H1 (cell line): ENCODE results near the gene PRDM1. TPM values are rescaled to one million over a fixed set of nuclear protein-coding genes. Genes with fewer than 3 reads are reported as not detected.

ENCODE experiments used
- CTCF ChIA-PET: fragments of 300-600 bp; sonication (Branson Sonifier 250); formaldehyde crosslinking; loops from one replicate; lab custom pipeline; 2021; ENCODE audit not compliant: partially characterized antibody; lab: Charles Lee
- POLR2A ChIA-PET: fragments of 300-600 bp; sonication (Branson Sonifier 250); formaldehyde crosslinking; loops from one replicate; lab custom pipeline; 2021; ENCODE audit warnings: inconsistent platforms; ENCODE audit not compliant: partially characterized antibody; lab: Charles Lee
- DNase-seq, 2 experiments: peaks; one replicate each; pipeline versions ENCODE4 v3.0.0 to v3.0.0-alpha.2; 2010 to 2022; ENCODE audit warnings: low spot score in 2 of 2, low read depth in 1 of 2, mixed read lengths in 1 of 2
- FAIRE-seq: peaks from 2 replicates; lab custom pipeline; 2011; peaks lifted over from hg19 to GRCh38; lab: Jason Lieb, UNC
- H2AFZ ChIP-seq: 2 replicates; pipeline ENCODE4 v1.8.1; 2012; ENCODE audit warnings: low read length, inconsistent platforms
- H2AK5ac ChIP-seq: 2 replicates; pipeline ENCODE4 v1.6.1; 2013; ENCODE audit warnings: low read depth, low read length
- H2BK120ac ChIP-seq: replicated peaks from 2 replicates; pipeline ENCODE3; 2013; ENCODE audit warnings: low read depth, low read length, inconsistent platforms
- H2BK12ac ChIP-seq: 2 replicates; pipeline ENCODE4 v1.6.1; 2013; ENCODE audit warnings: low read depth, low read length
- H2BK15ac ChIP-seq: 2 replicates; pipeline ENCODE4 v1.6.1; 2013; ENCODE audit warnings: low read length
- H2BK20ac ChIP-seq: 2 replicates; pipeline ENCODE4 v1.6.1; 2013; ENCODE audit warnings: low read length
- H2BK5ac ChIP-seq: 2 replicates; pipeline ENCODE4 v1.6.1; 2013; ENCODE audit warnings: low read depth, low read length
- H3K14ac ChIP-seq: 2 replicates; pipeline ENCODE4 v1.6.1; 2013; ENCODE audit warnings: inconsistent platforms; ENCODE audit not compliant: insufficient read length
- H3K18ac ChIP-seq: 2 replicates; pipeline ENCODE4 v1.6.1; 2013; ENCODE audit warnings: low read length; ENCODE audit errors: extremely low read depth
- H3K23ac ChIP-seq: 2 replicates; pipeline ENCODE4 v1.6.1; 2013; ENCODE audit warnings: inconsistent platforms; ENCODE audit not compliant: insufficient read length
- H3K23me2 ChIP-seq: 2 replicates; pipeline ENCODE4 v1.6.1; 2013; ENCODE audit warnings: low read depth, low read length
- H3K27ac ChIP-seq: 2 replicates; pipeline ENCODE4 v1.6.1; 2011; ENCODE audit warnings: low read depth, low read length, inconsistent platforms
- H3K27me3 ChIP-seq, 4 experiments: replicated peaks in 1 of 4; 1 replicate in 1 of 4; 2 replicates in 3 of 4; pipeline versions ENCODE4 v1.6.1 to v1.8.1; 2011 to 2013; ENCODE audit warnings: low read length in 3 of 4, mild to moderate bottlenecking in 3 of 4, inconsistent platforms in 2 of 4, mixed read lengths in 2 of 4, moderate library complexity in 1 of 4; ENCODE audit not compliant: control insufficient read depth in 3 of 4, insufficient read depth in 3 of 4; ENCODE audit errors: extremely low read depth in 1 of 4
- H3K36me3 ChIP-seq, 4 experiments: 2 replicates each; pipeline versions ENCODE4 v1.6.1 to v1.8.1; 2011 to 2013; ENCODE audit warnings: mild to moderate bottlenecking in 4 of 4, low read length in 3 of 4, moderate library complexity in 2 of 4, control low read depth in 1 of 4, inconsistent platforms in 1 of 4; ENCODE audit not compliant: insufficient read depth in 4 of 4, control insufficient read depth in 2 of 4
- H3K4ac ChIP-seq: replicated peaks from 2 replicates; pipeline ENCODE3; 2013; ENCODE audit warnings: low read length, low read depth, mixed read lengths, inconsistent platforms; ENCODE audit not compliant: insufficient read length
- H3K4me1 ChIP-seq, 4 experiments: replicated peaks in 1 of 4; 1 replicate in 1 of 4; 2 replicates in 3 of 4; pipeline versions ENCODE4 v1.6.1 to v1.8.1; 2011 to 2013; ENCODE audit warnings: low read length in 3 of 4, inconsistent platforms in 2 of 4, mixed read lengths in 1 of 4; ENCODE audit not compliant: insufficient read depth in 4 of 4, control insufficient read depth in 3 of 4
- H3K4me2 ChIP-seq, 2 experiments: 2 replicates each; pipeline versions ENCODE4 v1.6.1 to v1.8.1; 2011 to 2013; ENCODE audit warnings: low read depth in 2 of 2, low read length in 2 of 2, control low read depth in 1 of 2, inconsistent platforms in 1 of 2, mild to moderate bottlenecking in 1 of 2; ENCODE audit not compliant: insufficient read depth in 1 of 2
- H3K4me3 ChIP-seq, 4 experiments: fragments of 200-600, 300-600 bp in 1 of 4; sonication (generic), shearing (Covaris generic), sonication (Bioruptor Twin) in 1 of 4; 2 replicates each; pipeline versions ENCODE4 v1.5.1 to v1.8.1; 2011 to 2016; ENCODE audit warnings: low read length in 4 of 4, low read depth in 3 of 4, control low read depth in 2 of 4, inconsistent platforms in 2 of 4, mild to moderate bottlenecking in 2 of 4, mixed read lengths in 1 of 4, moderate library complexity in 1 of 4; ENCODE audit not compliant: insufficient read depth in 2 of 4; ENCODE audit errors: extremely low read depth in 1 of 4
- H3K56ac ChIP-seq: replicated peaks from 2 replicates; pipeline ENCODE3; 2013; ENCODE audit warnings: low read depth, mild to moderate bottlenecking, mixed read lengths, low read length, inconsistent platforms; ENCODE audit not compliant: insufficient read length
- H3K79me1 ChIP-seq: 2 replicates; pipeline ENCODE4 v1.6.1; 2013; ENCODE audit warnings: low read depth, low read length, control low read depth
- H3K79me2 ChIP-seq, 2 experiments: 2 replicates each; pipeline versions ENCODE4 v1.6.1 to v1.8.1; 2012 to 2013; ENCODE audit warnings: low read length in 2 of 2, mild to moderate bottlenecking in 2 of 2, inconsistent platforms in 1 of 2; ENCODE audit not compliant: insufficient read depth in 2 of 2, control insufficient read depth in 1 of 2
- H3K9ac ChIP-seq, 4 experiments: replicated peaks in 1 of 4; 1 replicate in 1 of 4; 2 replicates in 3 of 4; pipeline versions ENCODE4 v1.6.1 to v1.8.1; 2011 to 2013; ENCODE audit warnings: low read depth in 3 of 4, low read length in 3 of 4, control low read depth in 2 of 4, mild to moderate bottlenecking in 2 of 4, moderate library complexity in 2 of 4, inconsistent platforms in 1 of 4; ENCODE audit errors: extremely low read depth in 1 of 4
- H3K9me3 ChIP-seq, 2 experiments: 2 replicates each; pipeline versions ENCODE4 v1.6.1 to v1.8.1; 2012 to 2013; ENCODE audit warnings: mild to moderate bottlenecking in 2 of 2, moderate library complexity in 2 of 2, control low read depth in 1 of 2, inconsistent platforms in 1 of 2, low read depth in 1 of 2, low read length in 1 of 2, mixed read lengths in 1 of 2; ENCODE audit not compliant: insufficient read depth in 2 of 2
- H4K20me1 ChIP-seq, 2 experiments: replicated peaks in 1 of 2; 2 replicates each; pipeline versions ENCODE3 to v1.8.1; 2011 to 2013; ENCODE audit warnings: inconsistent platforms in 2 of 2, low read length in 2 of 2, mild to moderate bottlenecking in 1 of 2; ENCODE audit not compliant: insufficient read depth in 2 of 2, control insufficient read depth in 1 of 2
- H4K5ac ChIP-seq: 2 replicates; pipeline ENCODE4 v1.6.1; 2013; ENCODE audit warnings: low read length, low read depth, mixed read lengths, inconsistent platforms; ENCODE audit not compliant: insufficient read length
- H4K8ac ChIP-seq: 2 replicates; pipeline ENCODE4 v1.8.0; 2013; ENCODE audit warnings: mild to moderate bottlenecking, moderate library complexity, low read length, inconsistent platforms; ENCODE audit not compliant: insufficient read depth; ENCODE audit errors: extremely low read depth
- H4K91ac ChIP-seq: replicated peaks from 2 replicates; pipeline ENCODE3; 2013; ENCODE audit warnings: low read length, mixed read lengths, inconsistent platforms; ENCODE audit not compliant: insufficient read length
- BCL11A ChIP-seq, 2 experiments: IDR thresholded peaks; one replicate each; pipeline ENCODE4 v1.6.1; 2011; ENCODE audit warnings: low read depth in 2 of 2, low read length in 2 of 2, mild to moderate bottlenecking in 2 of 2
- BRCA1 ChIP-seq: IDR thresholded peaks from 2 replicates; pipeline ENCODE4 v1.6.1; 2012; ENCODE audit warnings: low read depth, low read length, improper control_type of control experiment
- CBX5 ChIP-seq: fragments of 300-800, 300-1000 bp; sonication (generic); IDR thresholded peaks from 2 replicates; pipeline ENCODE4 v1.7.1; 2016; ENCODE audit warnings: antibody characterized with exemption, low read length, low read depth
- CBX8 ChIP-seq: fragments of 300-800, 300-1000 bp; sonication (generic); IDR thresholded peaks from 2 replicates; pipeline ENCODE4 v1.7.1; 2016; ENCODE audit warnings: low read depth, low read length, borderline replicate concordance
- CREB1 ChIP-seq: IDR thresholded peaks from 2 replicates; pipeline ENCODE4 v1.6.1; 2012; ENCODE audit warnings: inconsistent platforms
- EZH2 ChIP-seq: fragments of 200-600 bp; sonication (generic); IDR thresholded peaks from 2 replicates; pipeline ENCODE4 v1.7.1; 2012; ENCODE audit warnings: low read depth, mild to moderate bottlenecking, moderate library complexity, low read length, inconsistent platforms; ENCODE audit not compliant: severe bottlenecking
- HDAC2 ChIP-seq, 2 experiments: fragments of 300-600 bp in 1 of 2; sonication (generic) in 1 of 2; IDR thresholded peaks; 2 replicates each; pipeline ENCODE4 v1.6.1; 2011 to 2012; ENCODE audit warnings: low read depth in 2 of 2, low read length in 2 of 2, mild to moderate bottlenecking in 2 of 2, moderate library complexity in 2 of 2, borderline replicate concordance in 1 of 2, inconsistent platforms in 1 of 2
- KDM5A ChIP-seq: fragments of 200-600 bp; IDR thresholded peaks from 2 replicates; pipeline ENCODE4 v1.7.1; 2012; ENCODE audit warnings: mild to moderate bottlenecking, low read length, inconsistent platforms, mixed read lengths
- MAFK ChIP-seq: IDR thresholded peaks from 2 replicates; pipeline ENCODE4 v1.6.1; 2012; ENCODE audit warnings: low read depth, mild to moderate bottlenecking, improper control_type of control experiment, low read length
- RAD21 ChIP-seq, 2 experiments: IDR thresholded peaks in 1 of 2; conservative IDR thresholded peaks in 1 of 2; 2 replicates each; pipeline ENCODE4 v1.6.1; 2011; ENCODE audit warnings: low read depth in 2 of 2, low read length in 2 of 2, improper control_type of control experiment in 1 of 2, inconsistent platforms in 1 of 2, mild to moderate bottlenecking in 1 of 2, moderate library complexity in 1 of 2
- SRF ChIP-seq: IDR thresholded peaks from 2 replicates; pipeline ENCODE4 v1.6.1; 2011; ENCODE audit warnings: mild to moderate bottlenecking, low read depth, low read length, moderate library complexity
- TCF12 ChIP-seq: IDR thresholded peaks from 2 replicates; pipeline ENCODE4 v1.6.1; 2011; ENCODE audit warnings: low read depth, mild to moderate bottlenecking, low read length
- WGBS, 2 experiments: shearing (Covaris generic) in 1 of 2; methylation state at CpG; one replicate each; pipeline versions ENCODE4 v1.1.6 to v1.1.7; 2013 to 2015; ENCODE audit warnings: low lambda C conversion rate in 2 of 2, mixed read lengths in 2 of 2, inconsistent platforms in 1 of 2, low coverage in 1 of 2, missing lambda C conversion rate in 1 of 2; ENCODE audit not compliant: insufficient replicate concordance in 2 of 2, insufficient coverage in 1 of 2, insufficient read length in 1 of 2; ENCODE audit errors: extremely low coverage in 1 of 2, missing lambda C conversion rate in 1 of 2; 5-methylcytosine and 5-hydroxymethylcytosine counted together
- polyA plus RNA-seq, 7 experiments: library from polyadenylated mRNA; depleted of rRNA in 3 of 7; stranded (reverse) in 5 of 7; unstranded in 2 of 7; fragments of >200 nt in 5 of 7; fragments of 200-250 nt in 2 of 7; gene quantifications; 1 replicate in 5 of 7; 2 replicates in 1 of 7; 4 replicates in 1 of 7; pipeline versions ENCODE4 v1.2.1 to v1.2.3, GENCODE V29; 2011 to 2013; ENCODE audit warnings: missing spikeins in 2 of 7, mixed read lengths in 2 of 7
- total RNA-seq: library from RNA; stranded (reverse); fragmentation: NEBNext Ultra II Directional; extraction: Animal tissue kit (Norgen Biotek cat#: 25700); gene quantifications from 2 replicates; pipeline ENCODE4 v1.2.1, GENCODE V29; 2021
- TF ChIP-seq, protein P1 (sequence below): IDR thresholded peaks from 2 replicates; pipeline ENCODE4 v1.6.1; 2011; ENCODE audit warnings: low read depth, mild to moderate bottlenecking, low read length; ENCODE audit not compliant: insufficient read depth

Gene PRDM1
- total and polyA plus RNA-seq, 2 of the 8 experiments (the other 6 are each of a cell fraction or from before 2014, with no cell fraction given) = 0.21 to 0.74 TPM

- no peak overlapping the region for H4K91ac ChIP-seq
- POLR2A ChIA-PET = no interaction called here
- no peak overlapping the region for H2BK15ac ChIP-seq
- no peak overlapping the region for H3K23ac ChIP-seq
- no peak overlapping the region for H4K5ac ChIP-seq
- no peak overlapping the region for H3K4ac ChIP-seq
- H2BK12ac ChIP-seq = no peak overlapping the region
- no peak overlapping the region for H3K4me3 ChIP-seq
- H3K79me1 ChIP-seq = no peaks in the 10 kb centered on the region
- no peaks in the 10 kb centered on the region for H3K9me3 ChIP-seq
- 85% methylated on average over 14 of the region's 14 CpGs; no CpG with 5 or more reads in 1 of the 2 experiments for WGBS, 2 experiments
- H3K23me2 ChIP-seq = no peaks in the 10 kb centered on the region
- no peak overlapping the region for H2BK20ac ChIP-seq
- no peak overlapping the region for H2BK5ac ChIP-seq
- H4K20me1 ChIP-seq = no peaks in the 10 kb centered on the region
- H3K36me3 ChIP-seq = no peaks in the 10 kb centered on the region
- H3K56ac ChIP-seq = no peak overlapping the region
- no peak overlapping the region for H3K18ac ChIP-seq
- DNase-seq = no peak
- H3K14ac ChIP-seq = no peak overlapping the region
- no peaks in the 10 kb centered on the region for H3K4me1 ChIP-seq
- no peak for FAIRE-seq
- no peak overlapping the region for H4K8ac ChIP-seq
- H2AFZ ChIP-seq = no peak overlapping the region
- no peak overlapping the region for H3K4me2 ChIP-seq
- no peak overlapping the region for H3K9ac ChIP-seq
- CTCF ChIA-PET = interaction anchor here (1.2 kb wide), 1 partner anchor 41 kb away, joined by 3 read pairs; no protein-coding TSS in a partner anchor
- H3K79me2 ChIP-seq = no peaks in the 10 kb centered on the region
- no peaks in the 10 kb centered on the region; a peak in 1 of 7 replicates for H3K27me3 ChIP-seq
- no peak overlapping the region for H3K27ac ChIP-seq
- H2BK120ac ChIP-seq = no peak overlapping the region
- no peak overlapping the region for H2AK5ac ChIP-seq
- TF ChIP-seq HDAC2 (IDR thresholded peaks at IDR 0.05; ENCODE audit: borderline replicate concordance in 1 of 2, low read depth in 2 of 2, low read length in 2 of 2) = no peak
- TF ChIP-seq BCL11A (IDR thresholded peaks at IDR 0.05; ENCODE audit: low read depth in 2 of 2, low read length in 2 of 2) = no peak
- TF ChIP-seq MAFK = no peak
- TF ChIP-seq, protein P1, sequence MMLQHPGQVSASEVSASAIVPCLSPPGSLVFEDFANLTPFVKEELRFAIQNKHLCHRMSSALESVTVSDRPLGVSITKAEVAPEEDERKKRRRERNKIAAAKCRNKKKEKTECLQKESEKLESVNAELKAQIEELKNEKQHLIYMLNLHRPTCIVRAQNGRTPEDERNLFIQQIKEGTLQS = no peak
- TF ChIP-seq BRCA1 = no peak
- no peak for TF ChIP-seq CREB1
- no peak for TF ChIP-seq TCF12
- TF ChIP-seq CBX8 = no peak
- TF ChIP-seq RAD21 (IDR thresholded peaks at IDR 0.05 in 1 of 2, conservative IDR thresholded peaks at IDR 0.05 in 1 of 2; ENCODE audit: low read depth in 2 of 2, low read length in 2 of 2) = no peak
- TF ChIP-seq SRF = no peak
- no peak for TF ChIP-seq KDM5A
- no peak for TF ChIP-seq CBX5
- no peak for TF ChIP-seq EZH2
Measured at GRCh38 chr6:106107043-106107613, 21.0 kb downstream of the PRDM1 start.
